GM23248 (cell line): ENCODE data around the gene ATG5. TPM values are rescaled to one million over a fixed set of nuclear protein-coding genes. Genes with fewer than 3 reads are reported as not detected.

Experiments used
- DNase-seq: peaks from one replicate; pipeline ENCODE4 v3.0.0-alpha.2; 2015
- H2AFZ ChIP-seq: fragments of 200-600 bp; sonication (generic); 2 replicates; pipeline ENCODE4 v1.6.1; 2016; ENCODE audit warnings: antibody characterized with exemption
- H3F3A ChIP-seq: fragments of 200-600 bp; sonication (generic); 2 replicates; pipeline ENCODE4 v1.6.1; 2016; ENCODE audit warnings: mild to moderate bottlenecking, antibody characterized with exemption, mixed run types; ENCODE audit not compliant: insufficient read depth
- H3K27ac ChIP-seq: fragments of 200-600 bp; sonication (generic); 2 replicates; pipeline ENCODE4 v1.5.1; 2016; ENCODE audit warnings: mild to moderate bottlenecking
- H3K27me3 ChIP-seq: fragments of 200-600 bp; sonication (generic); replicated peaks from 2 replicates; pipeline ENCODE4 v1.6.1; 2016; ENCODE audit warnings: mild to moderate bottlenecking; ENCODE audit not compliant: insufficient read depth
- H3K36me3 ChIP-seq: fragments of 200-600 bp; sonication (generic); 2 replicates; pipeline ENCODE4 v1.6.1; 2016; ENCODE audit warnings: low read depth, mild to moderate bottlenecking
- H3K4me1 ChIP-seq: fragments of 200-600 bp; sonication (generic); 2 replicates; pipeline ENCODE4 v1.6.1; 2016; ENCODE audit warnings: mild to moderate bottlenecking; ENCODE audit not compliant: insufficient read depth
- H3K4me2 ChIP-seq: fragments of 200-600 bp; sonication (generic); one replicate; pipeline ENCODE4 v1.6.1; 2016; ENCODE audit warnings: mild to moderate bottlenecking; ENCODE audit not compliant: unreplicated experiment
- H3K4me3 ChIP-seq: fragments of 200-600 bp; sonication (generic); 2 replicates; pipeline ENCODE4 v1.5.1; 2016; ENCODE audit warnings: mild to moderate bottlenecking
- H3K79me2 ChIP-seq: fragments of 200-600 bp; sonication (generic); 2 replicates; pipeline ENCODE4 v1.6.1; 2016; ENCODE audit warnings: mild to moderate bottlenecking; ENCODE audit not compliant: insufficient read depth
- H3K9ac ChIP-seq: fragments of 200-600 bp; sonication (generic); 2 replicates; pipeline ENCODE4 v1.6.1; 2016; ENCODE audit warnings: mild to moderate bottlenecking
- H3K9me2 ChIP-seq: fragments of 200-600 bp; sonication (generic); 2 replicates; pipeline ENCODE4 v1.6.1; 2016; ENCODE audit warnings: mixed run types, mild to moderate bottlenecking, moderate library complexity; ENCODE audit not compliant: insufficient read depth
- H3K9me3 ChIP-seq: fragments of 200-600 bp; sonication (generic); one replicate; pipeline ENCODE4 v1.6.1; 2017; ENCODE audit warnings: low read depth
- H4K20me1 ChIP-seq: fragments of 200-600 bp; sonication (generic); 2 replicates; pipeline ENCODE4 v1.6.0; 2016; ENCODE audit not compliant: insufficient read depth
- EZH2 ChIP-seq: fragments of 200-600 bp; sonication (generic); IDR thresholded peaks from 2 replicates; pipeline ENCODE4 v1.6.1; 2018; ENCODE audit warnings: antibody characterized with exemption, mild to moderate bottlenecking; ENCODE audit not compliant: insufficient read depth, poor library complexity, severe bottlenecking
- EZH2phosphoT487 ChIP-seq: fragments of 200-600 bp; sonication (generic); IDR thresholded peaks from 2 replicates; pipeline ENCODE4 v1.6.1; 2018; ENCODE audit warnings: antibody characterized with exemption, moderate library complexity, mild to moderate bottlenecking, low read depth; ENCODE audit not compliant: insufficient read depth
- WGBS, 2 experiments: methylation state at CpG; one replicate each; pipeline ENCODE4 v1.1.6; 2015 to 2017; ENCODE audit warnings: low lambda C conversion rate in 2 of 2, low coverage in 1 of 2; ENCODE audit errors: missing lambda C conversion rate in 2 of 2; 5-methylcytosine and 5-hydroxymethylcytosine counted together
- in situ Hi-C: fragments of 300-500 bp; cut with MboI; formaldehyde crosslinking; loops from 2 replicates; pipeline ENCODE4 v1.15.0; 2020
- polyA plus RNA-seq: library from polyadenylated mRNA; unstranded; fragments of >200 nt; fragmentation: Nextera tagmentation; extraction: Ambion mirVana; gene quantifications from 2 replicates; pipeline ENCODE4 v1.2.1, GENCODE V29; 2016
- small RNA-seq: library from RNA; depleted of rRNA; stranded (forward); fragments of <200 nt; gene quantifications from one replicate; pipeline ENCODE3, GENCODE V24; 2014; ENCODE audit warnings: low read depth, low replicate concordance
- total RNA-seq: library from RNA; depleted of rRNA; stranded (reverse); fragments of >200 nt; shearing (Covaris generic); gene quantifications from 2 replicates; pipeline ENCODE4 v1.2.3, GENCODE V29; 2014; rRNA removed

ATG5 gene
- total and polyA plus RNA-seq, 2 experiments from 2014 or later = 39.4 to 44.2 TPM

DNA sequence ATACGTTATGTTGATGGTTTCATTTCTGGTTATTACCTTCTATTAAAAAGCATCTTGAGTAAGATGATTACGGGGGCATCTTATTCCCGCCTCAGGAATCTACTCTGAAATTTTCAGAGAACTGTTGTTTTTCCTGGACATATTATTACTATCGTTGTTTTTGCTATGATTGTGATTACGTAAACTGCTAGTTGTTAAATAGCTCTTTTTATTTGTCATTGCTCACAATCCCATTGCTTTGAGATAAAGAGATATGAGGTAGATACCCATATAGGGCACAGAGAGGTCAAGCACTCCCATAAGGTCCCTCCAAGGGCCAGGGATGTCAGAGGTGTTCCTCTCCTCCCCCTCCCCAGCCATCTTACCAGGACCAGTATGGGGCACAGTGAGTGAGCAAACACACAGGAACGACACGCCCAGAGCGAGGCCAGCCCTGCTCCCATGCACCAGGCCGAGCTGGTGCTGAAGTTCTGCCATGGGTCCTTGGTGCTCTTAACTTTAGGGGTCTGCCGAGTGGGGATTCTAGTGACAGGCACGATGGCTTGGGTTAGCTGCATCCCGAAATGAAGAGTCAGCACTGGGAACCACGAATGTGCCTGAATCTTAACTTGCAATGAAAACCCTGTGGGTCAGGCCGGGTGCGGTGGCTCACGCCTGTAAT, 189.5 kb downstream of the ATG5 start:
- Histone ChIP-seq H3K27me3 (no peaks in the 10 kb centered on the region), H3F3A (no peaks in the 10 kb centered on the region), H3K9me2 (no peaks in the 10 kb centered on the region), H2AFZ (peak overlapping the region; percentile 61; the same call in 1 of the 2 replicates), H3K79me2 (no peaks in the 10 kb centered on the region), H3K9ac (no peak overlapping the region), H3K9me3 (no peaks in the 10 kb centered on the region), H3K36me3 (no peaks in the 10 kb centered on the region), H3K27ac (no peak overlapping the region), H3K4me1 (peaks cover 14% of the 10 kb centered on the region), H3K4me3 (no peak overlapping the region), H4K20me1 (no peaks in the 10 kb centered on the region), H3K4me2 (no peak overlapping the region)
- 94 to 95% methylated on average over 16 of the region's 16 CpGs for WGBS, 2 experiments
- DNase-seq = no peak
- in situ Hi-C loops = no loop called here
- TF ChIP-seq EZH2 (no peak), EZH2phosphoT487 (no peak)

DNA sequence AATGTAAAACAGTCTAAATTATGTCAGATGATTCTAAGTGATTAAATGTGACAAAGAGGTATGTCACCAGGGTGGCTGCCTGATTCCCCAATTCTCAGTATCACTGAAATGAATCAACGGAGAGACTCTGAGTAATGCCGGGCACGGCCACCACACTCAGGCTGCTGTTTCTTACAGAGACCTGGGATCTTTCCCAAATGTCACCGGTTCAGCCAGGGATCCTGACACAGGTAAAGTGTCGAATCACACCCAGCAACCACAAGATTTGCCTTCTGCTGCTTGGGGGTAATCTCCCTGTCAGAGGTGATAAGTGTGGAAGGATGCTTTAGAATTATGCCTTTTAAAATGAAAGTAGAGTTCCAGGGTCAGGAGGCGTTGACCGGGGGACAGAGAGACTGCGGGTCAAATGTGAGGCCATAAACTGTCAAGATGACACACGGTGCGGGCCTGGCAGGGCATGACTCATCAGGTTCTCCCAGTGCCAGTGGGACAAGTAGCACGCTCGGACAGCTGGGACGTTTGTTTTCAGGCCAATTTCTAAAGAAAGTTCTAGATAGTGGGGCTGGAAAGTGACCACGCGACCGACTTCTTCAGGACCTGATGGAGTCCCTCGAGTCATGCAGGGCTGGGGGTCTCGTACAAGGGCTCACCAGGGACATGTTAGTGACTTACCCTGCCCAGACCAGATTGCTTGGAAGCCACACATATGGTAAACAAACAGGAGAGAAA, 190.5 kb downstream of the ATG5 start:
- no peak overlapping the region for H3K27ac ChIP-seq
- H3K9me2 ChIP-seq = no peaks in the 10 kb centered on the region
- peak; percentile 80 for DNase-seq
- H2AFZ ChIP-seq = peak overlapping the region; percentile 61
- H3F3A ChIP-seq = peaks cover 5% of the 10 kb centered on the region
- H3K4me1 ChIP-seq = peaks cover 19% of the 10 kb centered on the region
- no peaks in the 10 kb centered on the region for H3K27me3 ChIP-seq
- H3K9me3 ChIP-seq = no peaks in the 10 kb centered on the region
- in situ Hi-C loops = no loop called here
- H3K4me2 ChIP-seq = peak overlapping the region; percentile 77
- peak overlapping the region; percentile 52 for H3K9ac ChIP-seq
- H3K36me3 ChIP-seq = no peaks in the 10 kb centered on the region
- H3K4me3 ChIP-seq = peak overlapping the region; percentile 49; the same call in 1 of the 2 replicates
- WGBS, 2 experiments = 42% methylated on average over 18 of the region's 18 CpGs
- no peak for TF ChIP-seq EZH2
- no peak for TF ChIP-seq EZH2phosphoT487
- H4K20me1 ChIP-seq = no peaks in the 10 kb centered on the region
- no peaks in the 10 kb centered on the region for H3K79me2 ChIP-seq

Small RNA genes within 50 kb of the gene (small RNA-seq; reads per million reads assigned to genes)
- gene RF00015 (not detected), gene RN7SL47P (not detected), gene RNU6-344P (not detected)

Other genes with a start within 250 kb of the ATG5 start
- gene PRDM1, start 239.4 kb downstream of the ATG5 start, total RNA-seq = 2.7 and 3.8 TPM in 2 replicates
- gene PRDM1, start 239.4 kb downstream of the ATG5 start, polyA plus RNA-seq = 3.5 and 3.9 TPM in 2 replicates
- 6.2 and 8.4 TPM in 2 replicates for gene CRYBG1, start 35.0 kb upstream of the ATG5 start, total RNA-seq
- 1.9 and 2.1 TPM in 2 replicates for gene CRYBG1, start 35.0 kb upstream of the ATG5 start, polyA plus RNA-seq